ENCODE data around the gene SELENOF.

The SELENOF gene

GRCh38 chr1:86856196-86856595 is 57.7 kb downstream of the SELENOF start:
- DNase-seq (ENCODE audit: low read depth), result peak; percentile 52
- no peak overlapping the region for H3K4me3 ChIP-seq (ENCODE audit: control insufficient read depth, low read depth, low read length)
- no peak for TF ChIP-seq CTCF (conservative IDR thresholded peaks at IDR 0.05; ENCODE audit: control insufficient read depth, insufficient read depth, low read depth, low read length)

GRCh38 chr1:86854352-86854751 is 59.6 kb downstream of the SELENOF start:
- TF ChIP-seq CTCF (conservative IDR thresholded peaks at IDR 0.05; ENCODE audit: control insufficient read depth, insufficient read depth, low read depth, low read length), result no peak
- H3K4me3 ChIP-seq (ENCODE audit: control insufficient read depth, low read depth, low read length), result no peak overlapping the region
- DNase-seq (ENCODE audit: low read depth), result no peak

GRCh38 chr1:86852782-86853408 is 61.0 kb downstream of the SELENOF start:
- H3K4me3 ChIP-seq (ENCODE audit: control insufficient read depth, low read depth, low read length), result no peak overlapping the region
- DNase-seq (ENCODE audit: low read depth), result no peak
- no peak for TF ChIP-seq CTCF (conservative IDR thresholded peaks at IDR 0.05; ENCODE audit: control insufficient read depth, insufficient read depth, low read depth, low read length)

DNA sequence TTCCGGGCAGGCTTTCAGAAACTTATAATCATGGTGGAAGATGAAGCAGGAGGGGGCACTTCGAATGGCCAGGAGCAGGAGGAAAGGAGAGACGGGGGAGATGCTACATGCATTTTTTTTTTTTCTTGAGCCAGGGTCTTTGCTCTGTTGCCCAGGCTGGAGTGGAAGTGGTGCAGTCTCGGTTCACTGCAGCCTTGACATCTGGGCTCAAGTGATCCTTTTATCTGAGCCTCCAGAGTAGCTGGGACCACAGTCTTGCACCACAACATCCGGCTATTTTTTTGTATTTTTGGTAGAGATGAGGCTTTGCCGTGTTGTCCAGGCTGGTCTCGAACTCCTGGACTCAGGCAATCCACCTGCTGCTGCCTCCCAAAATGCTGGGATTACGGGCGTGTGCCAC is 61.6 kb downstream of the SELENOF start:
- no peak for TF ChIP-seq CTCF (conservative IDR thresholded peaks at IDR 0.05; ENCODE audit: control insufficient read depth, insufficient read depth, low read depth, low read length)
- H3K4me3 ChIP-seq (ENCODE audit: control insufficient read depth, low read depth, low read length), result no peak overlapping the region
- no peak for DNase-seq (ENCODE audit: low read depth)

DNA sequence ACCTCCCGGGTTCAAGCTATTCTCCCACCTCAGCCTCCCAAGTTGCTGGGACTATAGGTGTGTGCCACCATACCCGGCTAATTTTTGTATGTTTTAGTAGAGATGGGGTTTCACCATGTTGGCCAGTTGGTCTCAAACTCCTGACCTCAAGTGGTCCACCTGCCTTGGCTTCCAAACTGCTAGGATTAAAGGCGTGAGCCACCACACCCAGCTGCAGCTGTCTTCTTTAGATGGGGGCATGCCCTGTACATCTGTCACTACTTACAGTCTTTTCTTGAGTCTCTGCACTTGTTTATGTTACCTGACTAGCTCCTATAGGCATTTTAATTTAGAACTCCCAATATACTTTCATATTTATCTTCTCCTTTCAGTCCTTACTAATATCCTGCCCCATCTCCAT is 64.2 kb downstream of the SELENOF start:
- H3K4me3 ChIP-seq (ENCODE audit: control insufficient read depth, low read depth, low read length), result no peak overlapping the region
- TF ChIP-seq CTCF (conservative IDR thresholded peaks at IDR 0.05; ENCODE audit: control insufficient read depth, insufficient read depth, low read depth, low read length), result no peak
- DNase-seq (ENCODE audit: low read depth), result no peak

GRCh38 chr1:86848654-86849053 is 65.3 kb downstream of the SELENOF start:
- H3K4me3 ChIP-seq (ENCODE audit: control insufficient read depth, low read depth, low read length), result no peak overlapping the region
- peak; percentile 47 for DNase-seq (ENCODE audit: low read depth)
- no peak for TF ChIP-seq CTCF (conservative IDR thresholded peaks at IDR 0.05; ENCODE audit: control insufficient read depth, insufficient read depth, low read depth, low read length)

- no peak for TF ChIP-seq CTCF (conservative IDR thresholded peaks at IDR 0.05; ENCODE audit: control insufficient read depth, insufficient read depth, low read depth, low read length)
- peak; percentile 99 for DNase-seq (ENCODE audit: low read depth)
- no peak overlapping the region for H3K4me3 ChIP-seq (ENCODE audit: control insufficient read depth, low read depth, low read length)
Measured at GRCh38 chr1:86846164-86846647, 67.7 kb downstream of the SELENOF start.
